GM21528 (cell line): Measurements from ENCODE around the gene GAL3ST2.
"Not testable (repeated sequence)": the region's sequence is repeated elsewhere in the genome, so short reads cannot be mapped to it uniquely, and the experiment has no call there.

Experiments used
- ATAC-seq: cut with Tn5 transposase; IDR thresholded peaks from one replicate; pipeline ENCODE4 v1.9.1; 2021; ENCODE audit warnings: mild to moderate bottlenecking, moderate library complexity; ENCODE audit not compliant: unreplicated experiment, low FRiP score

GAL3ST2 gene

GRCh38 chr2:241746084-241746483 is 30.5 kb upstream of the GAL3ST2 start:
- no peak for ATAC-seq

GRCh38 chr2:241748468-241749256 is 28.0 kb upstream of the GAL3ST2 start:
- no peak for ATAC-seq

DNA sequence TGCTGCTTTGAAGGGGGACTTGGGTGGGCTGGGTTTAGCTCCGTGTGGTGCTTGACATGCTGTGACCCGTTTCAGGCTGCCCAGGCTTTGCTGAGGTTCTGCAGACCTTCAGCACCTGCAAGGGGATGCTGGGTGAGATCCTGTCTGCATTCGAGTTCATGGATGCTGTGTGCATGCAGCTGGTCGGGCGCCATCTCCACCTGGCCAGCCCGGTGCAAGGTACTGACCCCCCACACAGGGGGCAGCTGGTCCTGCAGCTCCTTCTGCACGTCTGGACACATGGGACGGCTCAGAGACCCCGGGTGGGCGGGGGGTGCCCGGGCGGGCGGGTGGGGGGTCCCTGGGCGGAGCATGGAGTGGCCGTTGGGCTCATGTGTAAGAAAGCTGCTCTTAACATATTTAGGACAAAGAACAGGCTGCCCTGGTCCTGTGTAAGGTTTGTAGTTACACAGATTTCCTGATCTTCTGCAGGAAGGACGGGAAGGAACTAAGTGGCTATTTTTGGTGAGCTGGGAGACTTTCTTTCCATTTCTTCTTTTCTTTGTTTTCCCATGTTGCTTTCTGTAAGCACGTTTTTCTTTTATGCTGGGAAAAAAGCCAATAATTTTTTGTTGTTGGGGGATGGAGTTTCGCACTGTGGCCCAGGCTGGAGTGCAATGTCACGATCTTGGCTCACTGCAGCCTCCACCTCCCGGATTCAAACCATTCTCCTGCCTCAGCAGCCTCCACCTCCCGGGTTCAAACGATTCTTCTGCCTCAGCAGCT is 26.4 kb upstream of the GAL3ST2 start:
- no peak for ATAC-seq

GRCh38 chr2:241751152-241751551 is 25.5 kb upstream of the GAL3ST2 start:
- ATAC-seq = no peak

- no peak for ATAC-seq
Observed at GRCh38 chr2:241751776-241752175, 24.8 kb upstream of the GAL3ST2 start.

DNA sequence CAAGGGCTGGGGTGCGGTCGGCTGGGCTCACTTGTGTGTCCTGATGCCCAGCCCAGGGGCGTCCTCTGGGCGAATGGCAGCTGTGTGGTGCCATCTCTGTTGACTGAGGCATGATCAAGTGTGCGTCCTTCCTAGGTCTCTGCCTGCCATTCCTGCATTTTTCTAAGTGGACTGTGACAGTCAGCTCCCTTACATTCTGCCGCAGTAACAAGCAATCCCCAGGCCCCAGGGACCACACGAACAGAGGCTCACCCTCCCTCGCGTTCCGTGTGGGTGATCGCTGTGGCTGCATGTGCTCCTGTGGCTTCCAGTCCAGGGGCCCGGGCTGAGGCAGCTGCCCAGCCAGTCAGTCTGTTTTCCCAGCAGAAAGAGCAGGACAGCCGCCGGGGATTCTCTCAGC is 24.4 kb upstream of the GAL3ST2 start:
- ATAC-seq = no peak

DNA sequence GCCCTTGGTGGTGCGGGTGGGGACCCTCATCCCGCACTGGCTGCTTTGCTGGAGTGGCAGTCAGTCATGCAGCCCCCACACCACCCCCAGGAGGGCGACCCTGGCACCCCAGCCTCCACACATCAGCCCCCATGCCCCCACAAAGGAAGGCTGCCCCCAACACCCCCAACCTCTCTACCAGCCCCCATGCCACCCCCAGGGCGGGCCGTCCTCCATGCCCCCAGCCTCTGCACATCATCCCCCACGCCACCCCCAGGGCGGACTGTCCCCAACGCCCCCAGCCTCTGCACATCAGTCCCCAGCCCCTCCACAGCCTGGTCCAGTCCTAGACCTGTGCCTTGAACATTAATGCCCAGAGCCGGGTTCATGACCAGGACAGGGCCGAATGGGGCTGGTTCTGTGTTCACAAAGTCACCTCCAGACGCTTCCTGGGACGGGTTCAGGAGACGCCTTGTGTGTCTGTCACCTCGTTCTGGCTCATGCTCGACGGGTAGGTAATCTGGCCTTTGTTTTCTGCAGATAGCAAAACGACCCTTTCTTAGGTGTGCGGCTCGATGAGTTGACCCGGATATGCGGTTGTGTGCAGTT is 23.8 kb upstream of the GAL3ST2 start:
- ATAC-seq = no peak

GRCh38 chr2:241753493-241753892 is 23.1 kb upstream of the GAL3ST2 start:
- ATAC-seq = no peak

GRCh38 chr2:241754042-241754441 is 22.6 kb upstream of the GAL3ST2 start:
- no peak for ATAC-seq

DNA sequence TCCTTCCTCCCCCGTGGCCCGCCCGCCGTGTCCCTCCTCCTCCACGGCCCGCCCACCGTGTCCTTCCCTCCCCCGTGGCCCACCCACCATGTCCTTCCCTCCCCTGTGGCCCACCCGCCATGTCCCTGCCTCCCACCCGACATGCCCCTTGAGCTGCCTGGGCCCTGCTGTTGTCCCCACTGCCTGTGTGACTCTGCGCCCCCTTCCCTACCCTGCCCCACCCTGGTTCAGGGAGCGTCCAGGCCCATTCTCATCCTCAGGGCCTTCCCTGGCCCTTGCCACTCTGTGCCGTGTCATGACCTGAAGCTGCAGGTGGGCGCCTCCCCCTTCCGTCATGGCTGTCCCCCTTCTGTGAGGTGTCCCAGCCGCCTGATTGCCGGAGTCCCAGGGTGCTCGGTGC is 21.5 kb upstream of the GAL3ST2 start:
- no peak for ATAC-seq

- ATAC-seq = no peak
Observed at GRCh38 chr2:241755777-241756176, 20.8 kb upstream of the GAL3ST2 start.

DNA sequence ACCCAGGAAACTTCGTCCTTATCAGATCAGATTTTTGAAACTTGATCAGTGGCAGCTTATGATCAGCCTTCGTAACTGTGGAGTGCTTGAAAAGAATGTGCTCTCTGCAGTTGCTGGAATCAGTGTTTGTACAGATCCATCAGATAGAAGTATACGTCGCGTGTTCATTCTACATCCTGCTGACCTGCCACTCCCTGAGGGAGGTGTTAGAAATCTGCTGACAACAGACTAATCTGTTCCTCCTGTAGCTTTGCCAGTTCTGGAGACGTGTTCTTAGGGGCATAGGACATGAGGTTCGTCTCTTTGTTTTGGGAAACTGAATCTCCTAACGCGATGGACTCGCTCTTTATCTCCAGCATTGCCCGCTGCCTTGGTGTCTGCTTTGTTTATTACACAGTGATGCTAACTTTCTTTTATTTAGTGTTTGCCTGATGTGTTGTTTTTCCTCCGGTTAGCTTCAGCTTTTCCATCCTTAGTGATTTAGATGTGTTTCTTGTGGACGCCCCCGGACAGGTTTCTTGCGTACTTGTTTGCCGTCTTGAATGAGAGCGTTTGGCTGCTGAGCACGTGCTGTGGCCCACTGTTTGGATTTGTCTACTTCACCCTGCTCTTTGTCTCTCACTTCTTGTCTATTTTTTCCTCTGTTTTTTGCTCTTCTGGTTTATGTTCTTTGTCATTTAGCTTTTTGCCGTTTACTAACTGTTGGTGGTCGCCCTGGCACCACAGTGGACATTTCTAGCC is 17.4 kb upstream of the GAL3ST2 start:
- ATAC-seq = no peak

DNA sequence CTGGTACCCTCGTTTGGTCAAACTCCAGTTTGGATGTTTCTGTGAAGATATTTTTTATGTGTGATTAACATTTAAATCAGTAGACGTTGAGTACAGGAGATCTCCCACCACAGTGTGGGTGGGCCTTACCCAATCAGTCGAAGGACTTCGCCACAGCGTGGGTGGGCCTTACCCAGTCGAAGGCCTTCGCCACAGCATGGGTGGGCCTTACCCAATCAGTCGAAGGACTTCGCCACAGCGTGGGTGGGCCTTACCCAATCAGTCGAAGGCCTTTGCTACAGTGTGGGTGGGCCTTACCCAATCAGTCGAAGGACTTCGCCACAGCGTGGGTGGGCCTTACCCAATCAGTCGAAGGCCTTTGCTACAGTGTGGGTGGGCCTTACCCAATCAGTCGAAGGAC is 16.7 kb upstream of the GAL3ST2 start:
- ATAC-seq = not testable (repeated sequence)

GRCh38 chr2:241760301-241760771 is 16.3 kb upstream of the GAL3ST2 start:
- no peak for ATAC-seq

- no peak for ATAC-seq
Observed at GRCh38 chr2:241762321-241762932, 14.2 kb upstream of the GAL3ST2 start.

- ATAC-seq = no peak
Observed at GRCh38 chr2:241762933-241763369, 13.7 kb upstream of the GAL3ST2 start.

DNA sequence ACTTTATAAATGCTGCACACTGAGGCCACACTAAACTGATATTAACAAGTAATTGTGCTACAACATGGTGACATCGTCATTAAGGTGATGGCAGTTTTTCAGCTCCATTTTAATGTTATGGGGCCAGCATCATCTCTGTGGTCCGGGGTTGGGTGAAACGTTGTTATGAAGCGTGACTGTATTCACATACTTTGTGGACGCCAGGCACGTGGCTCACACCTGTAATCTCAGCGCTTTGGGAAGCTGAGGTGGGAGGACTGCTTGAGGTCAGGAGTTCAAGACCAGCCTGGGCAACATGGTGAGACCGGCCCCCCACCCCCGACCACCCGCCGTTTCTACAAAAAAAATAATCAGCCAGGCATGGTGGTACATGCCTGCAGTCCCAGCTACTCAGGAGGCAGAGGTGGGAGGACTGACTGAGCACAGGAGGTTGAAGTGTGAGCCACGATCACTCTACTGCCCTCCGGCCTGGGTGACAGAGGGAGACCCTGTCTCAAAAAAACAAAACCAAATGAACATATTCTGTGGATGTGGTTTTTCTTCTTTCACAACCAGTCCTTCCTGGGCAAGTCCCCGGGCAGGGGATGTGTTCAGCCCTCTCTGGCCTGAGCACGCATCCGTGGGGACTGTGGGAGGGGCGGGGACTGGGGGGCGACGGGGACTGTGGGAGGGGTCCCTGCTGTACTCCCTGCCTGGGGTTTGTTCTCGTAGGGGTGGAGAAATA is 12.9 kb upstream of the GAL3ST2 start:
- no peak for ATAC-seq

DNA sequence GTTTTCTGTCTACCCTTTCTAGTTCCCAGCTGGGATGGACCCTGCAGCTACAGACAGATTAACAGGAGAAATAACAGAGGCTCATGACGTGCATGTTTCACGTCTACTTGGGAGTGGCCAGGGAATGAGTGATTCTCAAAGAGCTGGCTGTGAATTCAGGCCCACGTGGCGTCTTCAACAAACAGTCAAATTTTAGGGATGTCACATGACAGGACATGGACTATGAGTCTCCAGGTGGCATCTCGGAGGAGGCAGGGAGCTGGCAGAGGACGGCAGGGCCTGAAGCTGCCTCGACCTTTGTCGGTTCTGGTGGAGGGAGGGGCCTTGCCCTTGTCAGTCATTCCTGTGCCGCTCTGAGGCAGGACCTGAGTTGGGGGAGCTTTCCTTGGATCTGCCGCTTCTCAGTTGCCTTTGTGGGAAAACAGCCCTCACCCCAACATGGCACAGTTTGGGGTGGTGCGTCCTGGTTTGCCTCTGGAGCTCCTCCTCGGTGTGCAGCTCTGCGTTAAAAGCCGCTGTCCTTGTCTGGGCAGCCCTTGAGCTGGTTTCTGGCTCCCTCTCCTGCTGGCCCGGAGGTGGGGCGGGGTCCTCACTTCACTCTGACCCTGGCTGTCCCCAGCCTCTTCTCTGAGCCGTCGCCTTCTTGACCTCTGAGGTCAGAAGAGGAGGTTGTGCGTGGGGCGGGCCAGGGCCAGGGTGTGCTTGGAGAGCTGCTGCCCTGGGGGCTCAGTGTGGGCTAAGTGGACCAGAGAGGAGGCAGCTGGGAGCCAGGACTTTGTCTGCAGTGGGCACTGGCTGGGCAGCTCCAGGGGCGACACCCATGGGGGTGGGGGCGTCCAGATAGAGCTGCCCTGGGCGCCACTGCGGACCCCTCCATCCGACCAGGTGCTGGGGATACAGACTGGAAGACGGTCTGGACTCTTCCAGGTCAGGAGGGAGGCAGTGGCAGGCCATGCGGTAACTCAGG is 12.1 kb upstream of the GAL3ST2 start:
- no peak for ATAC-seq
